GM18951 (cell line): ENCODE results near the gene DEPDC5.

Source experiments
- POLR2A ChIP-seq: IDR thresholded peaks from 4 replicates; pipeline ENCODE4 v1.6.1; 2011; ENCODE audit warnings: mild to moderate bottlenecking; ENCODE audit not compliant: insufficient read length, insufficient read depth; ENCODE audit errors: extremely low read depth
- in situ Hi-C: fragments of 300-500 bp; cut with MboI; formaldehyde crosslinking; loops from one replicate; pipeline ENCODE4 v1.12.0; 2022; ENCODE audit warnings: low sequenced_read_pairs, mixed read lengths, inconsistent platforms; ENCODE audit not compliant: unreplicated experiment

The DEPDC5 gene

GRCh38 chr22:31883989-31884388, 130.2 kb downstream of the DEPDC5 start:
- in situ Hi-C loops = no loop called here

DNA sequence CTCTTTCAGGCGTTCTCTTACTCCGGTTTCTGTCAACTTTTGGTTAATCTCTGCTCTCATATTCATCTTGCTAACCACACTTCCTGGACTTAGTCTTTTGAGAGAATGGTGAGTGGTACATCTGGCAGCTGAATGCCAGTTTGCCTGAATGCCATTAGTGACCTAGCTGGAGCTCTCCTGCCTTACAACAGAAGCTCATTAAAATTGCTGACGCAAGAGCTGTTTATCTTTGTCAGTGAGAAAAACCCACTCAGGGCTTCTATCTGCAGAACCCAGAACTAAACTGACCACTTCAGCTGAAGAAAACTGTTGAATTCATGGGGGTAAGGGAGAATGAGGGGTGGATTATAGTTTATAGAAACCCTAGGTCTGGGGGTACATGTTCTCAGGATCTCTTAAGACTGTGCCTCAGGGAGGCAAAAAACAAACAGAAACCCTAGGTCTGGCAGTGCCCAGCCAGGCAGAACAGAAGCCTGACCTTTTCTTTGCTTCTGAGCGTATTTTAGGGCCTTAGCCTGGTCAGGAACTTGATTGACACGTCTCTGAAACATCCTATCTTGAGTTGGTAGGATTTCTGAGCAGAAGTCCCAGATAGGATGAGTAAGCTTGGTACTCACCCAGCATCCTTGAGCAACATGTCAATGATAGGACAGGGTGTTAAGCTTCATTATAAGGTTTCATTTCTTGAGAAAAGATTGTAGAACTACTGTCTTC, 137.7 kb downstream of the DEPDC5 start:
- TF ChIP-seq POLR2A = no peak
- in situ Hi-C loops = no loop called here

More at GRCh38 chr22:31883989-31884388, 130.2 kb downstream of the DEPDC5 start:
- TF ChIP-seq POLR2A = no peak

- TF ChIP-seq POLR2A = no peak
- in situ Hi-C loops = no loop called here
Observed at GRCh38 chr22:31892080-31892433, 138.2 kb downstream of the DEPDC5 start.

DNA sequence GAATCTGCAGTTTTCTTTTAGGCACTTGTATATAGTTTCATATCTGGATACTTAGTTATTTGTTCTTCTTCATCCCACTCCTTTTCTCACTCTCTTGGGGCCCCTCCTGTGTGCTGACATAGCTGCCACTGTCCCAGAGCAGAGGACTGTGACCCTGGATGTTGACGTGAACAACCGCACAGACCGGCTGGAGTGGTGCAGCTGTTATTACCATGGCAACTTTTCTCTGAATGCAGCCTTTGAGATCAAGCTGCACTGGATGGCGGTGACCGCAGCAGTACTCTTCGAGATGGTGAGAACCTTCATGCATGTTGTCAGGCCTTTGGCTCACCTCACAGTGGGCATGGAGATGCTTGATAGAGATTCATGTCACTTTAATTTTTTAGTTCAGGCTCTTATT, 139.6 kb downstream of the DEPDC5 start:
- in situ Hi-C loops = no loop called here
- no peak for TF ChIP-seq POLR2A

DNA sequence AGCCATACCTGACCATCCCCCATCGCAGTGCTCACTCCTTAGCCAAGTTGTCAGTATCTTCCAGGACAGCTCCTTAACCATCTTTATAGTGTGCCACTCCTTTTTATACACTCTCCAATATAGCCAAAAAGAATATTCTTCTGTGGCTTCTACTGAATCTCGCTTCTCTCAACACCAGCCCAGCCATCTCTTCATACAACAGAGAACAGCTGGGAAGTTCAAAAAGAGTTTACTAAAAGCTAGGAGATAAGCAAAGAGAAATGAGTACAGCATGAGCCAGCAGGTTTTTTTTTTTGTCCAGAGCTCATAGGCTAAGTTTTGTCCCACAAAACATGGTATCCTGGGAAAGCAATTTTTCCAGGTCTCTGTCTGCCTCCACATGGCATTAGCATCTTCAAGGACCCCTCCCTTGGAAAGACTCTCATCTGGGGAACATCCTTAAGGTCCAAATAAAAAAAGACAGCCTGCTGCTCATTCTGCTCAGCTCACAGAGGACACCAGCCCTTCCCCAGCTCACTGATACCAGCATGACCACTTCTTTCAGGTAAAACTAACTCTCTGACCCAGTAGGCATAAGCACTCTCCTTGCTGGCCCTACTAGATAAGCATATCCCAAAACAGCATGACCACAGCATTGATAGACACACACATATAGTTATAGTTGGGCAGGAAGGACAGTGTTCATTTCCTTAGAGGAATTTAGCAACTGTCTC, 141.7 kb downstream of the DEPDC5 start:
- in situ Hi-C loops = no loop called here
- no peak for TF ChIP-seq POLR2A

GRCh38 chr22:31896472-31896871, 142.7 kb downstream of the DEPDC5 start:
- no peak for TF ChIP-seq POLR2A

DNA sequence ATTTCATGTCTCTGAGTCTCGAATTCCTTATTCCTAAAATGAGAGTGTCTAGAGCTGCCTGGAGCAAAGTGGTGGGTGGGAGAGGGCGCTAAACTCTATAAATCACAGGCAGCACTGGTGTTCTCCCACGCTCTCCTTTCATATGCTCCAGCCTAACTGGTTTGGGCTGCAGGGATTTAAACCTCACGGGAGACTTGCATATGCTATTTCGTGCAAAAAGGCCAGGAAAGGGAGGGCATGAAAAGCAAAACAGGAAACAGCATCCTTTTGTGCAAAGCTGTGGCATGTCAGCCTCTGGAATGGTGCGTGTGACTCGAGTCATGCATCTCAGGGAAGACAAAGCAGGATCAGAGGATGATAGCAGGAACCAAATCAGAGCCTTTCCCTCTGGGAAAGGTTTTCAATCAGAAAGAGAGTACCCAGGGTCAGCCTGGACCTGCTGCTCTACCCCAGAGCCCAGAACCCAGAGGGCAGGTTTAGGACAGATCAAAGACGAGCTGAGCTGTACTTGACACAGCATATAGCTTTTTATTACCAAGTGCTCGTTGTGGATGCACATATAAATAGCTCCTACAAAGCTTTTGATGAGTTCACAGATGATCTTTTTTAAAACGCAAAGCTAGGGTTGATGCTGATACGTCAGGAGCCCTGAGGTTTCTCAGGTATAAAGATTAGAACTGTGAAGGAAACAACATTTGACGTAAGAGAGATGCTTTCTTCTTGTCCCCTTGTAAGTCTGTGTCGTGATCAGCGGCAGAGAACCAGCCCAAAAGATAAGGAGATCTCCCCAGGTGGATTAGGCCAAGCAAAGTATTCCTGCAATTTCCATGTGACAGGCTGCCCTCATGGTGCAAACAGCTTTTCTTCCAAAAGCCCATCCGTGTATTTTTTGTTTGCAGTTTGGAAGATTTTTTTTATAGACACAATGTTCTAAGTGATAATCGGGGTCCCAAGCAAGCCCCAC, 144.3 kb downstream of the DEPDC5 start:
- in situ Hi-C loops = no loop called here
- no peak for TF ChIP-seq POLR2A

More at GRCh38 chr22:31896472-31896871, 142.7 kb downstream of the DEPDC5 start:
- in situ Hi-C loops = no loop called here

DNA sequence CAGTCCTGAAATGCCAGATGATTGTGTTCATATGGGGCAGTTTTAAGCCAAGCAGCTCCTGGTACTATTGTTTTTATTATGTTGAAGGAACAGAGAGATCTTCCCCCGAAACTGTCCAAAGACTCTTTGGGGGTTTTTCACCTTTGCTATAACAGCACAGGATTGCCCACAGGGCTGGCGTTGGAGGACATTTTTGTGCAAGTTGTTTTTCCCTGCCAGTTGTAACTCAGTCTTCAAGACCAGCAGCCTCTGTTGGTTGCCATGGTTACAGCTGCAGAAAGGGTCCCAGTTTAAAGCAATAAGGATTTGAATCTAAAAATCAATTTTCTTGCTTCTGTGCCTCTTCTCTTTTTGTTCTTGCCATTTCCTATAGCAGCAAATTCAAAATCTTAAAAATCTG, 145.1 kb downstream of the DEPDC5 start:
- no peak for TF ChIP-seq POLR2A
- in situ Hi-C loops = no loop called here

GRCh38 chr22:31899669-31900068, 145.8 kb downstream of the DEPDC5 start:
- no peak for TF ChIP-seq POLR2A
- in situ Hi-C loops = no loop called here

GRCh38 chr22:31901388-31902137, 147.7 kb downstream of the DEPDC5 start:
- no peak for TF ChIP-seq POLR2A
- in situ Hi-C loops = no loop called here

GRCh38 chr22:31904651-31905050, 150.8 kb downstream of the DEPDC5 start:
- in situ Hi-C loops = no loop called here
- no peak for TF ChIP-seq POLR2A

DNA sequence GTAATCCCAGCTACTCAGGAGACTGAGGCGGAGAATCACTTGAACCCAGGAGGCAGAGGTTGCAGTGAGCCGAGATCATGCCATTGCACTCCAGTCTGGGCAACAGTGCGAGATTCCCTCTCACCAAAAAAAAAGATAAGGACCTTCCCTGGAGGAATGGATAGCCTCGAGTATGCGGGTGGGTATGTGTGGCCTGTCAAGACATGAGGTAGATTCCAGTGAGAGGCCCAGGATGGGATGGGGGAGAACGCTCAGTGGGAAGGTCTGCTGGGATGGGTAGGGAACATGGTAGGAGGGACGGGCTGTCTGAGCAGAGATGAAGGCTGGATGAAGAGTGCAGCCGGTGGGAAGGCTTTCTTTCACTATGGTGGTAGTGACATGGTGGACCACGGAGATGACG, 151.5 kb downstream of the DEPDC5 start:
- in situ Hi-C loops = no loop called here
- no peak for TF ChIP-seq POLR2A
